ENCODE measurements around the gene CATSPERD.

CATSPERD gene

DNA sequence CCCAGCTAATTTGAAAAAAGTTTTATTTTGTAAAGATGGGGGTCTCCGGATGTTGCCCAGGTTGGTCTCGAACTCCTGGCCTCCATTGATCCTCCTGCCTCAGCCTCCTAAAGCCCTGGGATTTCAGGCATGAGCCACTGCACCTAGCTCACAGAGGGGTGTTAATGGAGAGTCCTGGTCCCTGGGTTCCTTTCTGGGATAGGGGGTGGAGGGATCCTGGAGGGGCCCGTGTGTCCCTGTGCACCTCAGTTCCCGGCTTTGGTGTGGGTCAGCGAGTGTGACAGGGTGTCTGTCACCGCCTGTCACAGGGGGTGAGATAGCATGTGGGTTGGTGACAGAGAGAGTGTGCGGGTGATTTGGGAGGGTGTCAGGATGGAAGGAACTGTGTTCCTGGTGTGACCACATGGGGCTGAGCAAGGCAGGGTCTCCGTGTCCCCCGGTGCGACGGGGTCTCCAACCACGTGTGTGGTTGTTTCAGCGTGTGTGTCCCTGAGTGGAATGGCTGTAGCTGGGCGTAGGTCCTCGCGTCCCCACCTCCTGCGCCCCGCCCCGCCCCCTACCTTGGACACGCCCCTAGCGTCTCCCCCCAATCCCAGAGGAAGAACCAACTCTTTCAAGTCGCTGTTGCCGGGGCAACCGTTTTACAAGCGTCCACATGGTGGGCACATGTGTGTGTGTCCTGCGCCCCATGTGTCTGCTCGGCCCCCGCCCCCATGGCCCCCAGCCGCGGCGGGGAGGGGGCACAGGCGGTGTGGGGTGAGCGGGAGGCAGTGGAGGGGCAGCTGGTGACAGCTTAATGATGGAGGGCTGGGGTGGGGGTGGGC lies 81.6 kb downstream of the CATSPERD start:
- FAIRE-seq = no peak

DNA sequence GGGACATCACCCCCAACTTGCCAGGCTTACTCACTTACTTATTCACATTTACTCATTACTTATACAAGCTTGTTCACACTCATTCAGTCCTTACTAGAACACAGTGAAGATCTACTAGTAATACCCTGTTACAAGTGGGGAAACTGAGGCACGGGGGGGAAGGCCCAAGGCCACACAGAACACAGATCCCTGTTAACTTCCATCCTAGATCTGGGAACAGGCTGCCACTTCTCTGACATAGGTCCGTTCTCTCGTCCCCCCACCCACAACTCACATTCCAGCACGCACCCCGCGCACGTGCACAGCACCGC lies 83.0 kb downstream of the CATSPERD start:
- DNase-seq (ENCODE audit: insufficient read length, low spot score) (no peak), FAIRE-seq (no peak)

More for the DNA sequence above, 81.6 kb downstream of the CATSPERD start:
- DNase-seq (ENCODE audit: insufficient read length, low spot score) = no peak

DNA sequence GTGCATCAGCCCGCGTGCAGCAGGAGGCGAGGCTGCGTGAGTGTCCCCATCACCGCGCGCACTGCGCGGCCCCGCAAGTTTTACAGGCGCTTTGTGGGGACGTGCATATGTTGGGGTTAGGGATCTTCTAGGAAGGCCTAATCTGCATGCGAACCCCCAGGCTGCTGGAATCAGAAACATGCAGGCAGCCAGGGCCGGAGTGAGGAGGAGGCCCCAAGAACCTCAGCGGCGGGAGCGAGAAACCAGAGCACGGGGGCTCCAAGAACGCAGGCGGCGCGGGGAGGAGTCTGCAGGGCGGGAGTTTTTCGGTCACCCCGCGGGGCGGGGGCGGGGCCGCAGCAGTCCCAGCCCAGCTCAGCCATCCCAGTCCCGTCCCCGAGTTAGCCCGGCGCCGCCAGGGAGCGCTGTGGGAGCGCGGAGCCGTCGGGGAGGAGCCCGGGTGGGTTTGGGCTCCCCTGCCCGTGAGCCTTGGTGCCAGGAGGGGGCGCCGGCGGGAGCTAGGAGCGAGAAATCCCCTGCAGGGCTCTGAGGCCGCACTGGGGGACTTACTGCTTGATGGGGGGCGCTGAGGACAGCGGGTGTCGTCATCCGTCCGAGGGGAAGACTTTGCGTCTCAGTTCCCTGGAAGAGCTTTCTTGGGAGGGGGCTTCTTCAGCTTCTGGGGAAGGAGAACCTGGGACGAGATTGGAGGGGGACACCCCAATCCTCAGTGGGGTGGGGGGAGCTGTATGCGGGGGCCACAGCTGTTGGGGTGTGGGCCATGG lies 83.5 kb downstream of the CATSPERD start:
- FAIRE-seq (peak; percentile 85), DNase-seq (ENCODE audit: insufficient read length, low spot score) (peak; percentile 100)

DNA sequence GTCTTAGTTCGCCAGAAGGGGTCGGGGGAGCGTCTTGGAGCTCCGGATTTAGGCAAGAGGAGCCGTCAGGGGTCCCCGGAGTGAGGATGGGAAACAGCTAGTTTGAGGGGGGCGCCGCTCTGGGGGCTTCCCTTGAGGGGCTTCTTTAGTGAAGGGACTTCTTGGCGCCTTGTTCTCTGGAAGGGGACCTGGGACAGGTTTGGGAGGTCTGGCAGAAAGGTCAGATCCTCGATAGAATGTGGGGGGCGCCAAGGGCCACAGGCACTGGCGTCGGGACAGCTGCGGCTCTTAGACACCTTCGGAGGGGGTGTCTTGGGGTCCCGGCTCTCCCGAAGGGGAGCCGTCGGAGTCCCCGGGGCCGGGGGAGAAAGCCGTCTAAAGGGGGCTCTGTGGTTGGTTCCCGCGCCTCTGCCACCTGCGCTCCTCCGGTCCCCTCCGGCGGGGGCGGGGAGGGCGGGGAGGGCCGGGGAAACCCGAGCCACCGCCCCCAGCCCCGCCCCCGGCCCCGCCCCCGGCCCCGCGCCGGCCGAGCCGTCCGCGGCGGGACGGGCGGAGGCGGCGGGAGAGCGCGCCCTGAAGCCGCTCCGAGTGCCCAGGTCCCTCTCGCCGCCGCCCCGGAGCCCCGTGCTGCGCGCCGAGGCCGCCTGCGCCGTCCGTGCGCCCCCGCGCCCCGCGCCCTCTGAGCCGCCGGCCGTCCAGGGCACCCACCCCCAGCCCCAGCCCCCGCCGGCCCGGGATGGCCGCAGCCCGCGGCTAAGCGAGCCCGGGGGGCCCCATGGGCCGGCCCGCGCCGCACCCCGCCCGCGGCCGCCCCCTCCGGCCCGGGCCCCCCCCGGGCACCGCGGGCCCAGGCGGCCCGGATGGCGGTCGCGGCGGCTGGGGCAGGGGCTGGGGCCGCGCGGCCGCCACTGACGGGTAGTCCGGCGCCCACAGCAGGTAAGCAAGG lies 84.4 kb downstream of the CATSPERD start, which contains the start of gene NRTN:
NRTN (plus strand) TSS at position 552 of the 946 bp plus-strand sequence. CDS start 19,099 bp downstream, outside the sequence.
- FAIRE-seq (no peak), DNase-seq (ENCODE audit: insufficient read length, low spot score) (peak; percentile 86)

DNA sequence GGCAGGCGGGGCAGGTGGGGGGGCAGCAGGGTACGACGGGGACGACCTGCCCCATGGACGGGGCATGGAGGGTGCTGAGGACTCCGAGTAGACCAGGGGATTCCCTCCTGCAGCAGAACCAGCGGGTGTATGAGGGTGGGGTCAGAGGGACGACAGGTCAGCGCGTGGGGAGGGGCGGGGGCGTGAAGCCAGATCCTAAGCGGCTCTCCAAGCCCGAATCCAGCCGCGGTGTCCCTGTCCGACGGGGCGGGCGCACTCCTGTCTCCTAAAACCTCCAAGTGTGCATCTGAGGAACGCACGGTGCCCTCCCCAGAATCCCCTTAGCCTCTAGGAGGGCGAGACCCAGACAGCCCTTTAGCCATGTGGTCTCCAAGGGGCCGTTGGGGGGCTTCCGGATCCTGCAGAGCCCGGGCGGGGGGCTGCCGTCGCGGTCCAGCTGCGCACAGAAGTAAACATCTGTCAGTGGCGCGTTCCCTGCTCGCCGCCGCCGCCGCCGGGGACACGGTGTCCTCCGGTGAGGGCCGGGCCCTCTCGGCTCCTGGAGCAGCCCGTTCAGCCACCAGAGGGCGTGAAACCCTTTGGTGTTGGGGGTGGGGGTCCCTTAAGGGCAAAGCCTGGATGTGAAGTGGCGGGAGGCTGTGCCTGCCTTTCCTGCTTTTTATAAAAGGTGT lies 85.2 kb downstream of the CATSPERD start:
- no peak for FAIRE-seq
- DNase-seq (ENCODE audit: insufficient read length, low spot score) = peak; percentile 58

DNA sequence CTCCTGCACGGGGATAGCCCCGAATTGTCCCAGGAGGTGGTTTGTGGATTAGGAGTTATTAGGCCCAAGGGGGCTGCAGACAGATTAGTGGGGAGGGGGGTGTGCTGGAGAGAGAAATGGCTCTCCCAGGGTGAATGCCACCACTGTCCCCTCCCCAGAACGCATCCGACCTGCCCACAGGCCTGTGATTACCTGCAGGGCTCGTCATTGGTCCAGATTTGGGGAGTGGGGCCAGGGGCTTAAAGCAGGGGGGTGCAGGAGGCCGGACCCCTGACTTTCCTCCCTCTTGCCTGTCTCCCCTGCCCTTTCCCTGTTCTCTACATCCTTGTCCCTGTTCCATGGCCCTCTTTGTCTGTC lies 85.7 kb downstream of the CATSPERD start:
- DNase-seq (ENCODE audit: insufficient read length, low spot score) (no peak), FAIRE-seq (no peak)

DNA sequence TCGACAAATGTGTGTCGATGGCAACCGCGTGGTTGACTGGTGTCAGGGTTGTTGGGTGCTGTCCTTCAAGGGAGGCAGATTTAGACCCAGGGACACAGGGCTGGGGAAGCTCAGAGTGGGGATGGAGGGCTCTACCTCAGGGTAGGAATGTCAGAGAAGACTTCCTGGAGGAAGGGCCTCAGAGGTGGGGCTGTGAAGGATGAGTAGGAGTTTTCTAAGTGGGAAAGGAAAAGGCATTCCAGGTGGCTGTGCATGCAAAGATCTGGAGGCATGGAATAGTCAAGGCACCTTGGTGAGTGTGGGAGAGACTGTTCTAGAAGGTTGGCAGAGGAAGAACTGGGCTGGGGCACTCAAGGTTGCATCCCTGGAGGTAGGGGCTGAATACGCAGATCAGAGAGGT lies 86.5 kb downstream of the CATSPERD start:
- no peak for DNase-seq (ENCODE audit: insufficient read length, low spot score)
- FAIRE-seq = no peak

DNA sequence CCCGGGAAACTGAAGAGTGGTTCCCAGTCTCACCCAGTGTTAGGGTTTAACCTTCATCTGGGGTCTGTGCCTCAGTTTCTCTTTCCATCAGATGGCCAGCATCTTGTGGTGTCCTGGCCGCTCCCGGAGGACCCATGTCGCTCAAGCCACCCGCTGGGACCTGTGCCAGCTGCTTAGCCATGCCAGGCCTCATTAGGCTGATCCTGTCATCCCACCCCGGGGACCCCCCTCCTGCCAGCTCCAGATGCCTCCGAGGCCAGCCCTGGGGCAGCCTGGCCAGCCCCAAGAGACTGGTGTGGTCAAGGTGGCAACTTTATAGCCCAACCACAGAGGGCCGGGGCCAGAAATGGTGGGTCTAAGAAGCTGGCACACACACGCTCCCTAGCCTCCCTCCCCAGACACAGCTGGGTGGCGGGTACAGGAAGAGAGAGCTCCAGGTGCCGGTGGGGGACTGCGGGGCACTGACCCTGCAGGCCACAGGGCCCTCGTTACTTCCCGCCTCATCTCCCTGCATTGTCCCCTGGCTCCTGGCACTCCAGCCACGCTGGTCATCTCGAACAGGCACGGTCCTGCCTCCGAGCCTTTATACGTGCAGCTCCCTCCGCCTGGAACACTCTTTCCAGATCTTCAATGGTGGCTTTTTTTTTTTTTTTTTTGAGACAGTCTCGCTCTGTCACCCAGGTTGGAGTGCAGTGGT lies 87.8 kb downstream of the CATSPERD start:
- FAIRE-seq (no peak), DNase-seq (ENCODE audit: insufficient read length, low spot score) (no peak)

DNA sequence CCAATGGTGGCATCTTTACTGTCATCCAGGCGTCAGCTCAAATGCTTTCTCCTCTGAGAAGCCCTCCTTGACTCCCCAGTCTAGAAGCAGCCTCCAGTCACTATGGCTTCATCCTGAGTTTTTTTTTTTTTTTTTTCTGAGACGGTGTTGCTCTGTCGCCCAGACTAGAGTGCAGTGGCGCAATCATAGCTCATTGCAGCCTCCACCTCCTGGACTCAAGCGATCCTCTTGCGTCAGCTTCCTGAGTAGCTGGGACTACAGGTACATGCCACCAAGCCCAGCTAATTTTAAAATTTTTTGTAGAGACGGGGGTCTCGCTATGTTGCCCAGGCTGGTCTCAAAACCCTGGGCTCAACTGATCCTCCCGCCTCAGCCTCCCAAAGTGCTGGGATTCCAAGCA lies 88.6 kb downstream of the CATSPERD start:
- FAIRE-seq (no peak), DNase-seq (ENCODE audit: insufficient read length, low spot score) (no peak)

DNA sequence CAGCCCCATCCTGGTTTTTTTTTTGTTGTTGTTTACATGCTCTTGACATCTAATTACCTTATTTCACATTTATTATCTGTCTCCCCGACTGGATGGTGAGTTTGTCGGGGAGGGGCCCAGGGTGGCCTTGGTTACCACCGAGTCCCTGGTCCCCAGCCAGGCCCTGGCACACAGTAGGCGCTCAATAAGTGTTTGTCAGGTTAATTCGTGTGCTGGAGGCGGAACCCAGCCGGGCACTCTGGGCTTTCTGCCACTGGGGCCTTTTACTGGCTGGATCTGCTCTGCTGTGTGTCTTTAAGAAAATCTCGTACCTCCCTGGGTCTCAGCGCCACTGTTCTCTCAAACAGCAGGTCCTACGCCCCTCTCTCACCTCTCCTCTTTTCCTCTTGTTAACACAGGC lies 89.0 kb downstream of the CATSPERD start:
- no peak for FAIRE-seq
- no peak for DNase-seq (ENCODE audit: insufficient read length, low spot score)

DNA sequence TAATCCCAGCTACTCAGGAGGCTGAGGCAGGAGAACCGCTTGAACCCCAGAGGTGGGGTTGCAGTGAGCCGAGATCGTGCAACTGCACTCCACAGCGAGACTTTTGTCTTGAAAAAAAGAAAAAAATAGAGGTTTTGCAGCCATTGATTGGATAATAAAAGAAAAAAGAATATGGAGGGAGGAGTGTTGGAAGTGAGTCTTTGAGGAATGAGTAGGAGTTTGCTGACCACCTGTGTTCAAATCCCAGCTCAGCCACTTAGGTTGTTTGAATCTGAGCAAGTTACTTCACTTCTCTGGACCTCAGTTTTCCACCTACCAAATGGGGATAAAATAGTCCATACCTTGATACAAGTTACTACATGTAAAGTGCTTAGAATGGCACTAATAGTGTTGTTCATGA lies 90.7 kb downstream of the CATSPERD start:
- FAIRE-seq (no peak), DNase-seq (ENCODE audit: insufficient read length, low spot score) (no peak)

DNA sequence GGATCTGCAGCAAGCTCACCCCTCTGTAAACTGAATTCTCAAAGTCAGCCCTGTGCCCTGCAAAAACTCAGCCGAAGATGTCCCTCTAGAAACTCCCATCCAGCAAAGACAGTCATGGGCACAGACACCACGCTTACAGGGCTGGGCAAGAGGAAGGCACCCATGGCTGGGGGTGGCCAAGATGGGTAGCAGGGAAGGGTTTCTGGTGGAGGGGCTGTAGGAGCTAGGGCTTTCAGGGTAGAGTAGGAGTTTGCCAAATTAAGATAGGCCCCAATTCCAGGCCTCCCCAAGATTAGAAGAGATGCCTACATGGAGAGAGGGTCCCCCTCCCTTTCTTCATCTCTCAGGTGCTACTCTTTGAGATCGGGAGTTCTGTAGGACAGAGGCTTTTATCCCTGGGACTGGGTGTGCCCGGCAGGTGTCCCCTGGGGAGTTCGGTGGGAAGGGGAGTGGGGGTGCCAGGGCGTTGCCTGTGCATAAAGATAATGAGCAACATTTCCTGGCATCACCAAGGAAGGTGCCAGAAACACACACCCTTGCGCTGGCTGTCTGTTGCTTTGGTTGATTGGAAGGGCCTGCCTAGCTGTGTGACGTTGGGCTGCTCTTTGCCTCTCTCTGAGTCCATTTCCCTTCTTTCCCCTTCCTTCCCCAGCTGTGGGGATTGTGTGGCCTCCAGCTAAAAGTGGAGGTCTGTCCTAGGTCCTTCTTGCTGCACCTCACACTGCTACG lies 93.8 kb downstream of the CATSPERD start:
- DNase-seq (ENCODE audit: insufficient read length, low spot score) = no peak
- no peak for FAIRE-seq

DNA sequence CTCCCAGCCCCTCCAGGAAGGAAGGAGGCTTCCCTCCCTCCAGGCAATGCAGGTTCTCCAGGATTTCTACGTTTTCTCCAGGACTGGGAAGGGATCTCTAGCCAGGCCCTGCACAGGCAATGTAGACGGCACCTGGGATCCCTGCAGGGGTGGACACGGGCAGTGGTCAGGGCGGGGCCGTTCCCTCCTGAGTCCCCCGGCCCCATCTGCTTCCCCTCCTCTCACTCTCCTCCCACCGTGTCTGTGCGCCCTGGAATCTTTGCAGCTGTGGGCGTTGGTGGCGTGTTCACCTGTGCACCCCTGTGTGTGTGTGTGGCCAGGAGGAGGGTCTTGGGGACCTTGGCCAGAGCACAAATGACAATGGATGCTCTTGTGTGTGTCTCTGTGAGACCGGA lies 94.4 kb downstream of the CATSPERD start:
- no peak for FAIRE-seq

DNA sequence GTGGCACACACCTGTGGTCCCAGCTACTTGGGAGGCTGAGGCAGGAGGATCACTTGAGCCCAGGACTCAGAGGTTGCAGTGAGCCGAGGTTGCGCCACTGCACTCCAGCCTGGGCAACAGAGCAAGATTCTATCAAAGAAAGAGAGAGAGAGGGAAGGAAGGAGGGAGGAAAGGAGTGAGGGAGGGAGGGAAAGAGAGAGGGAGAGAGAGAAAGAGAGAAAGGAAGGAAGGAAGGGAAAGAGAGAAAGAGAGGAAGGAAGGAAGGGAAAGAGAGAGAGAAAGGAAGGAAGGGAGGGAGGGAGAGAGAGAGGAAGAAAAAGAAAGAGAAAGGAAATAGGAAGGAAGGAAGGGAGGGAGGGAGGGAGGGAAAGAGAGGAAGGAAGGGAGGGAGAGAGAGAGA lies 96.8 kb downstream of the CATSPERD start:
- FAIRE-seq = no peak
- no peak for DNase-seq (ENCODE audit: insufficient read length, low spot score)

More for the DNA sequence above, 94.4 kb downstream of the CATSPERD start:
- no peak for DNase-seq (ENCODE audit: insufficient read length, low spot score)

DNA sequence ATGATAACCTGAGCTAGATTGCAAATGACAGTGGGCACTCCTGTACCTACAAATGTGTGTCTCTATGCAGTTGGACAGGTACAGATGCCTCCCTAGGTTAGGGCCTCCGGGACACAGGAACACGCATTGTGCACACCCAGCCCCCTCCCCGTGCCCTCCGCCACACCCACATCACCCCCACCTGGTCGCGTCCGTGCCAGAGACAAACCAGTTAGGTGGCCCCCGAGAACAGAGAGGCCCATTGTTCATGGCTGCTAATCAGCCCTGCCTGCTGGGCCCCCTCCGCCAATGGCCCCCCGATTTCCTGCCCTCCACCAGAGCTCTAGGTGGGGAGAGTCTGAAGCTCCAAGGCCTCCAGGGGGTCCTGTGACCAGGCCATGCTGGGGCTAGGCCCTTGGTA lies 98.2 kb downstream of the CATSPERD start:
- FAIRE-seq = no peak

DNA sequence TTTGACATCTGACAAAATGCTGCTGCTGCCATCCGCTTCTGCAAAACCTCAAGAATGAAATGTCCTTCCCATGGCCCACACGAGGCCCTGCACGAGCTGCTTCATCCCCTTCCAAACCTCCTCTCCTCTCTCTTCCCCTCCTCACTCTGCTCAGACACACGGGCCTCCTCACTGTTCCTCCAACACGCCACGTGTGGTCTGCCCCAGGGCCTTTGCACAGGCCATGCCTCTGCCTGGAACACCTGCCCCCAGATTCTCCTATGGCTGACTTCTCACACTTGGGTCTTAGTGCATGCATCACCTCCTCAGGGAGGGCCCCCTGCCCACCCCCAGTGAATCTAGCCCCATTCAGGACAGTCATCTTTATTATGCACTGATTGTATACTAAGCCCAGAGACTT lies 100.3 kb downstream of the CATSPERD start:
- no peak for FAIRE-seq
- no peak for DNase-seq (ENCODE audit: insufficient read length, low spot score)

More for the DNA sequence above, 98.2 kb downstream of the CATSPERD start:
- no peak for DNase-seq (ENCODE audit: insufficient read length, low spot score)

DNA sequence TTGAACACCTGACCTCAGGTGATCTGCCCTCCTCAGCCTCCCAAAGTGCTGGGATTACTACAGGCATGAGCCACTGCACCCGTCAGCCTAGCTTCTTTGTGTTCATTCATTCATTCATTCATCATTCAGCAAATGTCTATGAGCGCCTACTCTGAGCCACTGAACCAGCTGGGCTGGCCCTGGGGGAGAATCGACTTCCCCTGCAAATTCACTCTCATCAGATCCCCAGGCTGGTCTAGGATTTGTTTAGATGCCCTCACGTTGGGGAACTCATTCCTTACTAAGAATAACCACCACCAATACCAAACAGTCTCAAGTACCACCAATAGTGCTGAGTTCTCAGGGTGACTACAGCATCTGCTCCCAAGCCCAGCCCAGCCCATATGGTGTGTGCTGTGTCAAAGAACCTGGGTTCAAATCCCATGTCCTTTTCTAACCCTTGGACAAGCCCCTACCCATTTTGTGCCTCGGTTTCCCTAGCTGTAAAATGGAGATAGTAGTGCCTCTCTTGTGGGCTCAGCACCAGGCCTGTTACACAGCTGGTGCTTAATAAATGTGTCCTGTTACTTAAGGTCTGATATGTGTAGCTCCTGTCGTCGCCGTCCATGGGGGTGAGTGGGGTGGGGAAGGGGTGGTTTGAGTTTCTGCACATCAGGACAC lies 101.2 kb downstream of the CATSPERD start:
- DNase-seq (ENCODE audit: insufficient read length, low spot score) (no peak), FAIRE-seq (no peak)

DNA sequence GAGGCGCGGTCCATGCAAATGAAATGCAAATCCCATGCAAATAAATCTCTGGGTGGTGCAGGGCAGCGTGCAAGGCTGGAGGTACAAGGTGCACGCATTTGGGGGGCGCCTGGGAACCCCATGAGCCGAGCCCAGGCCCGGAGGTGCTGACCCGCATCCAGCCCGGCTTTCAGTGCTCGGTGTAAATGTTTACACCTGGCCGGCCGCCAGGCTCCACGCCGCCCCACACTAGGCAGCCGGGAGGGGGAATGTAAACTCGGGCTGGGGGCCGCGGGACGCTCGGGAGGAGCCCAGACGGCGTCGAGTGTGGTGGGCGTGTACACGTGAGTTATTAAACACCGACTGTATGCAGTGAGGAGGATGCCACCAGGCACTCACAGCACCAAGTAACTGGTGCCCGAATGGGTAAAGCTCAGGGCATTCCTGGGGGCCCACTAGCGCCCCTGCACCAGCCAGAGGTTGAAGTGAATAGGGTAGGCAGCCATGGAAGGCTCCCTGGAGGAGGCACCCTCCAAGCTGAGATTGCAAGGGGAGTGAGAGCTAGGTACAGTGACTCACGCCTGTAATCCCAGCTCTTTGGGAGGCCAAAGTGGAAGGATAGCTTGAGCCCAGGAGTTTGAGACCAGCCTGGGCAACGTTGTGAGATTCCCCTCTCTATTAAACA lies 101.9 kb downstream of the CATSPERD start:
- FAIRE-seq (no peak), DNase-seq (ENCODE audit: insufficient read length, low spot score) (no peak)

Data from GM19239 (cell line).